Bronchial epithelial cell (primary cell): ENCODE measurements around the gene OR13C3. TPM values are rescaled to one million over a fixed set of nuclear protein-coding genes. Genes with fewer than 3 reads are reported as not detected.

ENCODE experiments used
- DNase-seq: peaks from one replicate; pipeline ENCODE4 v3.0.0-alpha.2; 2010; ENCODE audit warnings: low read depth
- FAIRE-seq: peaks from 2 replicates; lab custom pipeline; 2011; peaks lifted over from hg19 to GRCh38; lab: Jason Lieb, UNC
- H3K27me3 ChIP-seq: 2 replicates; pipeline ENCODE4 v1.5.1; 2011; ENCODE audit warnings: low read length; ENCODE audit not compliant: control insufficient read depth, insufficient read depth
- H3K36me3 ChIP-seq: 2 replicates; pipeline ENCODE4 v1.5.1; 2011; ENCODE audit warnings: low read length; ENCODE audit not compliant: control insufficient read depth, insufficient read depth
- H3K4me3 ChIP-seq: 2 replicates; pipeline ENCODE4 v1.5.1; 2011; ENCODE audit warnings: mild to moderate bottlenecking, low read depth, low read length, control low read depth
- total RNA-seq: library from RNA; depleted of rRNA; stranded (reverse); fragments of >200 nt; gene quantifications from 2 replicates; pipeline ENCODE4 v1.2.1, GENCODE V29; 2014
- TF ChIP-seq, protein P1 (sequence below): IDR thresholded peaks from 2 replicates; pipeline ENCODE4 v1.5.1; 2011; ENCODE audit warnings: mild to moderate bottlenecking, moderate library complexity, low read length, control low read depth, inconsistent platforms; ENCODE audit not compliant: insufficient read depth, severe bottlenecking

The OR13C3 gene
- total RNA-seq, 1 donor from 2014 or later, result not detected

DNA sequence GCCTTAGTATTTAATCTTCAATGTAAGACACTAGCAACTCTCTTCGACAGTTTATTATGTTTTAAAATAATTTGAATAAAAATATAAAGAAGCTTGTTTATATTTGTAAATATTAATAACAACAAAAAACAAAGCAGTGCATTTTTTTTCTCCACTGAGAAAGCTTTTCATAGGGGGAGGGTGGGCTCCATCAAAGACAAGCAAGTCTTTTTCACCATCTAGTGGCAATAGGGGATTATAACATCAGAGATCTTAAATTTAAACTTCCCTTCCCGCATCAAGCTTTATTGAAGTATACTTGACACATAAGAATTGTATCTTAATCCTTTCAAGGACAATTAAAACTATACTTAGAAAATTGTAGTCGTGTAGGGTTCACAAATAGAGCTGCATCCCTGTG, 41.8 kb downstream of the OR13C3 start:
- H3K36me3 ChIP-seq, result no peaks in the 10 kb centered on the region
- FAIRE-seq, result no peak
- no peak for DNase-seq
- no peak overlapping the region for H3K4me3 ChIP-seq
- TF ChIP-seq, protein P1, sequence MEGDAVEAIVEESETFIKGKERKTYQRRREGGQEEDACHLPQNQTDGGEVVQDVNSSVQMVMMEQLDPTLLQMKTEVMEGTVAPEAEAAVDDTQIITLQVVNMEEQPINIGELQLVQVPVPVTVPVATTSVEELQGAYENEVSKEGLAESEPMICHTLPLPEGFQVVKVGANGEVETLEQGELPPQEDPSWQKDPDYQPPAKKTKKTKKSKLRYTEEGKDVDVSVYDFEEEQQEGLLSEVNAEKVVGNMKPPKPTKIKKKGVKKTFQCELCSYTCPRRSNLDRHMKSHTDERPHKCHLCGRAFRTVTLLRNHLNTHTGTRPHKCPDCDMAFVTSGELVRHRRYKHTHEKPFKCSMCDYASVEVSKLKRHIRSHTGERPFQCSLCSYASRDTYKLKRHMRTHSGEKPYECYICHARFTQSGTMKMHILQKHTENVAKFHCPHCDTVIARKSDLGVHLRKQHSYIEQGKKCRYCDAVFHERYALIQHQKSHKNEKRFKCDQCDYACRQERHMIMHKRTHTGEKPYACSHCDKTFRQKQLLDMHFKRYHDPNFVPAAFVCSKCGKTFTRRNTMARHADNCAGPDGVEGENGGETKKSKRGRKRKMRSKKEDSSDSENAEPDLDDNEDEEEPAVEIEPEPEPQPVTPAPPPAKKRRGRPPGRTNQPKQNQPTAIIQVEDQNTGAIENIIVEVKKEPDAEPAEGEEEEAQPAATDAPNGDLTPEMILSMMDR, result no peak
- no peaks in the 10 kb centered on the region for H3K27me3 ChIP-seq

Other genes with a start within 250 kb of the OR13C3 start
- not detected in 2 replicates for gene OR13F1, start 32.6 kb downstream of the OR13C3 start, total RNA-seq
- not detected in 2 replicates for gene OR13C4, start 9.6 kb downstream of the OR13C3 start, total RNA-seq
- not detected in 2 replicates for gene OR13C8, start 32.3 kb upstream of the OR13C3 start, total RNA-seq
- not detected in 2 replicates for gene OR13C5, start 62.6 kb upstream of the OR13C3 start, total RNA-seq
- not detected in 2 replicates for gene OR13C2, start 68.8 kb upstream of the OR13C3 start, total RNA-seq
- gene OR13C9, start 81.3 kb upstream of the OR13C3 start, total RNA-seq, result not detected in 2 replicates
- not detected in 2 replicates for gene OR13D1, start 157.7 kb upstream of the OR13C3 start, total RNA-seq
- 26.9 and 30.6 TPM in 2 replicates for gene NIPSNAP3A, start 210.8 kb upstream of the OR13C3 start, total RNA-seq
- gene NIPSNAP3B, start 227.3 kb upstream of the OR13C3 start, total RNA-seq, result 0.26 and 0.51 TPM in 2 replicates